NB4 (cell line): ENCODE data around the gene IDUA.

ENCODE experiments used
- TF ChIP-seq, protein P1 (sequence below): IDR thresholded peaks from one replicate; pipeline ENCODE4 v1.5.1; 2012; ENCODE audit warnings: low read depth, low read length
- TF ChIP-seq, protein P2 (sequence below): IDR thresholded peaks from 2 replicates; pipeline ENCODE4 v1.6.1; 2011; ENCODE audit warnings: low read depth, low read length

DNA sequence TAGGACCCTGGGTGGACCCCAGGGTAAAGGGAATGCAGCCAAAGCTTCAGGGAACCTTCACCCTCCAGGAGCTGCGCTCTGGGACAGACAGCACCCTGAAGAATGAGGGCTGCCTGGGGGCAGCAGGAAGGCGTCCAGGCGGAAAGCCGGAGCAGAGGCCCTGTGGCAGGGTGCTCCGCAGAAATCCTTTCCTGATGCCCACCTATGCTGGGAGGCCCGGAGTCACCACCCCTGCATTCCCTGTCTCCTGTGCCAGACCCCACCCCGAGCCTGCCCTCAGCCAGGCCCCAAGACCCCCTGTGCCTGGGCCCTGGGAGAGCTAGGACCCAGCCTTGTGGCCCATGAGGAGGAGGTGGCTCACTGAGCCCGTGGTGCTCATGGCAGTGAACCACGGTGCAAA is 12.2 kb upstream of the IDUA start:
- TF ChIP-seq, protein P1, sequence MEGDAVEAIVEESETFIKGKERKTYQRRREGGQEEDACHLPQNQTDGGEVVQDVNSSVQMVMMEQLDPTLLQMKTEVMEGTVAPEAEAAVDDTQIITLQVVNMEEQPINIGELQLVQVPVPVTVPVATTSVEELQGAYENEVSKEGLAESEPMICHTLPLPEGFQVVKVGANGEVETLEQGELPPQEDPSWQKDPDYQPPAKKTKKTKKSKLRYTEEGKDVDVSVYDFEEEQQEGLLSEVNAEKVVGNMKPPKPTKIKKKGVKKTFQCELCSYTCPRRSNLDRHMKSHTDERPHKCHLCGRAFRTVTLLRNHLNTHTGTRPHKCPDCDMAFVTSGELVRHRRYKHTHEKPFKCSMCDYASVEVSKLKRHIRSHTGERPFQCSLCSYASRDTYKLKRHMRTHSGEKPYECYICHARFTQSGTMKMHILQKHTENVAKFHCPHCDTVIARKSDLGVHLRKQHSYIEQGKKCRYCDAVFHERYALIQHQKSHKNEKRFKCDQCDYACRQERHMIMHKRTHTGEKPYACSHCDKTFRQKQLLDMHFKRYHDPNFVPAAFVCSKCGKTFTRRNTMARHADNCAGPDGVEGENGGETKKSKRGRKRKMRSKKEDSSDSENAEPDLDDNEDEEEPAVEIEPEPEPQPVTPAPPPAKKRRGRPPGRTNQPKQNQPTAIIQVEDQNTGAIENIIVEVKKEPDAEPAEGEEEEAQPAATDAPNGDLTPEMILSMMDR = no peak
- TF ChIP-seq, protein P2, sequence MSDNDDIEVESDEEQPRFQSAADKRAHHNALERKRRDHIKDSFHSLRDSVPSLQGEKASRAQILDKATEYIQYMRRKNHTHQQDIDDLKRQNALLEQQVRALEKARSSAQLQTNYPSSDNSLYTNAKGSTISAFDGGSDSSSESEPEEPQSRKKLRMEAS = no peak
